OCI-LY7 (cell line): Measurements from ENCODE around the gene TRAF3.

Experiments
- EZH2phosphoT487 ChIP-seq: fragments of 200-600 bp; sonication (generic); IDR thresholded peaks from 2 replicates; pipeline ENCODE4 v1.6.1; 2018; ENCODE audit warnings: low read depth, borderline replicate concordance, mild to moderate bottlenecking, mixed run types, antibody characterized with exemption, low read length, moderate library complexity, mixed read lengths
- TF ChIP-seq, protein P1 (sequence below): fragments of 200-600 bp; sonication (generic); conservative IDR thresholded peaks from 2 replicates; pipeline ENCODE4 v1.5.1; 2014; ENCODE audit warnings: mild to moderate bottlenecking, antibody characterized with exemption, low read length, moderate library complexity, mixed read lengths

DNA sequence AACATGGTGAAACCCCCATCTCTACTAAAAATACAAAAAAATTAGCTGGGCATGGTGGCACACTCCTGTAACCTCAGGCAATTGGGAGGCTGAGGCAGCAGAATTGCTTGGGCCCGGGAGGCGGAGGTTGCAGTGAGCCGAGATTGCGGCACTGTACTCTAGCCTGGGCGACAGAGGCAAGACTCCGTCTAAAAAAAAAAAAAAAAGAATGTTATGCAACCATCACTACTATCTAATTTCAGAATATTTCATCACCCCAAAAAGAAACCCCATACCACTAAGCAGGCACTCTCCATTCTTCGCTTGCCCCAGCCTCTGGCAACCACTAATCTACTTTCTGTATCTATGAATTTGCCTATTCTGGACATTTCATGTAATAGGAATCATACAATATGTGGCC, 76.4 kb downstream of the TRAF3 start:
- TF ChIP-seq, protein P1, sequence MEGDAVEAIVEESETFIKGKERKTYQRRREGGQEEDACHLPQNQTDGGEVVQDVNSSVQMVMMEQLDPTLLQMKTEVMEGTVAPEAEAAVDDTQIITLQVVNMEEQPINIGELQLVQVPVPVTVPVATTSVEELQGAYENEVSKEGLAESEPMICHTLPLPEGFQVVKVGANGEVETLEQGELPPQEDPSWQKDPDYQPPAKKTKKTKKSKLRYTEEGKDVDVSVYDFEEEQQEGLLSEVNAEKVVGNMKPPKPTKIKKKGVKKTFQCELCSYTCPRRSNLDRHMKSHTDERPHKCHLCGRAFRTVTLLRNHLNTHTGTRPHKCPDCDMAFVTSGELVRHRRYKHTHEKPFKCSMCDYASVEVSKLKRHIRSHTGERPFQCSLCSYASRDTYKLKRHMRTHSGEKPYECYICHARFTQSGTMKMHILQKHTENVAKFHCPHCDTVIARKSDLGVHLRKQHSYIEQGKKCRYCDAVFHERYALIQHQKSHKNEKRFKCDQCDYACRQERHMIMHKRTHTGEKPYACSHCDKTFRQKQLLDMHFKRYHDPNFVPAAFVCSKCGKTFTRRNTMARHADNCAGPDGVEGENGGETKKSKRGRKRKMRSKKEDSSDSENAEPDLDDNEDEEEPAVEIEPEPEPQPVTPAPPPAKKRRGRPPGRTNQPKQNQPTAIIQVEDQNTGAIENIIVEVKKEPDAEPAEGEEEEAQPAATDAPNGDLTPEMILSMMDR, result no peak
- no peak for TF ChIP-seq EZH2phosphoT487
